SK-N-MC (cell line): Measurements from ENCODE around the gene CGA.

Experiments used
- DNase-seq: peaks from one replicate; pipeline ENCODE4 v3.0.0-alpha.2; 2011; ENCODE audit warnings: low read depth, low spot score
- H3K27ac ChIP-seq: fragments of 200-600 bp; sonication (generic); 2 replicates; pipeline ENCODE4 v1.5.1; 2016; ENCODE audit warnings: mixed run types
- H3K36me3 ChIP-seq: fragments of 200-600 bp; sonication (generic); 2 replicates; pipeline ENCODE4 v1.6.1; 2017; ENCODE audit warnings: antibody characterized with exemption, low read length, mixed read lengths; ENCODE audit not compliant: insufficient read depth
- H3K4me3 ChIP-seq: fragments of 200-600 bp; sonication (generic); 2 replicates; pipeline ENCODE4 v1.5.1; 2016
- H3K9ac ChIP-seq: fragments of 200-600 bp; sonication (generic); 2 replicates; pipeline ENCODE4 v1.8.0; 2017; ENCODE audit warnings: mixed run types, mixed read lengths; ENCODE audit not compliant: insufficient read length
- H3K9me3 ChIP-seq: fragments of 200-600 bp; sonication (generic); 2 replicates; pipeline ENCODE4 v1.6.1; 2017; ENCODE audit warnings: low read depth, mild to moderate bottlenecking, antibody characterized with exemption, low read length, moderate library complexity, mixed read lengths
- EZH2 ChIP-seq: fragments of 200-600 bp; sonication (generic); IDR thresholded peaks from one replicate; pipeline ENCODE4 v1.6.1; 2017; ENCODE audit warnings: antibody characterized with exemption
- FOXP2 ChIP-seq: optimal IDR thresholded peaks from 2 replicates; pipeline ENCODE3; 2011; ENCODE audit warnings: mild to moderate bottlenecking, moderate library complexity; ENCODE audit not compliant: insufficient read depth; ENCODE audit errors: extremely low read length, control extremely low read depth
- POLR2AphosphoS5 ChIP-seq: IDR thresholded peaks from 2 replicates; pipeline ENCODE4 v1.6.1; 2012; ENCODE audit warnings: mild to moderate bottlenecking, low read depth, low read length, borderline replicate concordance

The CGA gene

DNA sequence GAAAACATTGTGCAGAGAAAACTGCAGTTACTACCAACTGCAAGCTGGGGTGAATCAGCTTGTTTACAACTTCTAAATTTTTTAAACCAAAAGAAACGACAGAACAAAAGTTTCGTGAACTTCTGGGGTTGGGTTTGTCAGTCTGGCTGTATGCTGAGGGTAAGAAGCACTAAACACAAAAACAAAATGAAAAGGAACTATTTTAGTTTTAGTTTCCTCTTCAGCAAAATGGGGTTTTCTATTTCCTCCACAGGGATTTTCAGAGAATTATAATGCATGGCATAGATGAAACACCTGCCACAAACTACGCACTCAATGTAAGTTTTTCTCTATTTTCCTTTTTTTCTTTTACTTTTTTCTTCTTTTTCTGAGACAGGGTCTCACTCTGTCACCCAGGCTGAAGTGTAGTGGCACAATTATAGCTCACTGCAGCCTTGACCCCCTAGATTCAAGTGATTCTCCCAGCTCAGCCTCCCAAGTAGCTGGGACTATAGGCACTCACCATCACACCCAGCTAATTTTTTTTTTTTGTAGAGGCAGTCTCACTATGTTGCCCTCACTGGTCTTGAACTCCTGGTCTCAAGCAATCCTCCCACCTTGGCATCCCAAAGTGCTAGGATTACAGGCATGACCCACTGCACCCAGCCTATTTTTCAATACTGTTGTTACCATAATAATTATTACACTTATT, 40.6 kb downstream of the CGA start:
- no peak for TF ChIP-seq EZH2
- no peak for TF ChIP-seq POLR2AphosphoS5
- no peak for TF ChIP-seq FOXP2
- Histone ChIP-seq H3K9ac (no peak overlapping the region), H3K4me3 (no peak overlapping the region), H3K9me3 (no peaks in the 10 kb centered on the region), H3K27ac (no peak overlapping the region), H3K36me3 (no peaks in the 10 kb centered on the region)
- no peak for DNase-seq

DNA sequence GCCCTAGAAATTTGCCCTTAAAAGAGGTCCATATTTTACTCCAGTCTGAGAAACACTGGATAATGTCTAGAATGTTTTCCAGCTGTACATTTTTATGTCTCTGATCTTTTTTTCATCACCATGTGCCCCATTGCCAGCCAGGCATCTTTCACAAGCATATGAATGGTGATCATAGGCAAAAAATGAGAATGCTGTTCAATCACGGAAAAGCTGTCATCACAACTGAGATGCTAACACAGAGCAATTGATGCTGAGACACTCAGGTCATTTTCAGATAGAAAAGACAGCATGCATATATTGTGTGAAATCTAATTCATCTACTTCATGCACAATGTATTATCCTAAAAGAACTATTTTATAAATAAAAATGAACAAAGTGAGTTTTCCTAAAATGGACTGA, 41.6 kb downstream of the CGA start:
- Histone ChIP-seq H3K36me3 (no peaks in the 10 kb centered on the region), H3K9ac (no peak overlapping the region), H3K27ac (no peak overlapping the region), H3K4me3 (no peak overlapping the region), H3K9me3 (no peaks in the 10 kb centered on the region)
- DNase-seq = no peak
- no peak for TF ChIP-seq POLR2AphosphoS5
- TF ChIP-seq FOXP2 = no peak
- no peak for TF ChIP-seq EZH2

DNA sequence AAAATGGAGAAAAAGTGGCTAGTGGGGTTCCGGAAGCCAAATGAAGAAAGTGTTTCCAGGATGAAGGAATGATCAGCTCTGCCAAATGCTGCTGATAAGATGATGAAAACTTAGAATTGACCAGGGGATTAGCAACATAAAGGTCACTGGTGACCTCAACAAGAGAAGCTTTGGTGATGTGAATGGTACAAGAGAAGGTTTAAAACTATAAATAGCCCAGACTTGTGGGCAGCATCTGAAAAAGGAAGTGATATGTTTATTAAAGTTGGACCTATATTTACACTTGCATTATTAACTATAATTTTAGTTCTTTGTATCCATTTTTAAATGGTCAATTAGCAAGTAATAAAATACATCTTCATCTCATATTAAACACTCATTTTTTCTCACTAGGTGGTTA, 45.1 kb downstream of the CGA start:
- no peak for DNase-seq
- Histone ChIP-seq H3K4me3 (no peak overlapping the region), H3K27ac (no peak overlapping the region), H3K36me3 (no peaks in the 10 kb centered on the region), H3K9me3 (no peaks in the 10 kb centered on the region), H3K9ac (no peak overlapping the region)
- TF ChIP-seq EZH2 = no peak
- no peak for TF ChIP-seq POLR2AphosphoS5
- no peak for TF ChIP-seq FOXP2

DNA sequence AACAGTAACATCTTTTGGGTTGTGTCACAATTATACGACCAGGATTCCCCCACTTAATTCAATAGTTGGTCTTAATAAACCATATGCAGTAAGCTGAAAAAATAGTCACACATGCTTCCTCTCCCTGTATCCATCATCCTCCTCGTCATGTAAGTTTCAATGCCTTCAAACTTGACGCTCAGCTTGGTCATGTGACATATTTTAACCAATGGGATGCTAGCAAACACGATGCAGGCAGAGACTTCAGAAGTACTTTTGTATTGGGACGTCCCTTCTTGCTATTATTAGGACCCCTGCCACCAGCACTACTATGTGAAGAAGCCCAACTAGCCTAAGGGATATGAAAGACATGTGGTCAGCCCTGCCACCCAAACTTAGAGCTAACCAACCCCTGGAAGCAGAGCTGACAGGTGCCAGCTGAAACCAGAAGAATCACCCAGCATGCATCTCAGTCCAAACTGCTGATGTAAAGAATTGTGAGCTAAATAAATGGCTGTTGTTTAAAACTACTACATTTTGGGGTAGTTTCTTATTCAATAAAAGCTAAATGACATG, 49.3 kb downstream of the CGA start:
- H3K36me3 ChIP-seq = no peaks in the 10 kb centered on the region
- no peak overlapping the region for H3K9ac ChIP-seq
- H3K4me3 ChIP-seq = no peak overlapping the region
- TF ChIP-seq POLR2AphosphoS5 (no peak), EZH2 (no peak), FOXP2 (no peak)
- no peak overlapping the region for H3K27ac ChIP-seq
- no peaks in the 10 kb centered on the region for H3K9me3 ChIP-seq
- DNase-seq = no peak

DNA sequence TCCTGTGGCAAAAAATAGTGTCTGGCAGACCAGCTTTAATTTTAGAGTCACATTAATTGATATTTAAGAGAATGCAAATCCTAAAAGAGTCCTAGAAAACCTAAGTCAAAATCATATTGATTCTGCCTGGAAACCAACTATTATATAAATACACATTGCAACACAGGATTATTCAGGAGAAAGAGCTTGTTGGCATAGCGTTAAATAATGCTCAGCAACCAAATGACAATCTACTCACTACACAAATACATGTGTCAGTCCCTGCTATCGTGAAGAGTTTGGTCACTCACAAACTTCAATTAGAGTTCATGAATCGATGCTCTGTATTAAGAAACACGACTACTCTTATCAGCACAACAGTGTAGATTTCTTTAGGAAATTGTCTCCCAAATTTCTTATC, 54.2 kb downstream of the CGA start:
- Histone ChIP-seq H3K9ac (no peak overlapping the region), H3K4me3 (no peak overlapping the region), H3K36me3 (no peaks in the 10 kb centered on the region), H3K27ac (no peak overlapping the region), H3K9me3 (no peaks in the 10 kb centered on the region)
- TF ChIP-seq FOXP2 = no peak
- no peak for TF ChIP-seq EZH2
- no peak for TF ChIP-seq POLR2AphosphoS5
- DNase-seq = no peak
